Left colon (tissue), 2 donors: ENCODE results near the gene EMD. TPM values are rescaled to one million over a fixed set of nuclear protein-coding genes. Genes with fewer than 3 reads are reported as not detected.

Experiments used
- ATAC-seq: fragments of 200-7000 bp; cut with Tn5 transposase; one replicate; pipeline ENCODE4 v1.9.1; 2020; ENCODE audit warnings: mild to moderate bottlenecking, moderate library complexity
- DNase-seq, 2 donors: peaks; one replicate each; pipeline ENCODE4 v3.0.0-alpha.2; 2020
- intact Hi-C, 2 donors: fragments of 100-400 bp; cut with DNase I in 1 of 2; cut with micrococcal nuclease in 1 of 2; formaldehyde crosslinking; loops; one replicate each; pipeline versions ENCODE4 v1.11.2 to v1.14.0; 2022; cut with DNase I, micrococcal nuclease
- total RNA-seq, 2 donors: library from RNA; stranded (reverse); fragmentation: NEBNext Ultra II Directional; extraction: Animal tissue kit (Norgen Biotek cat#: 25700); gene quantifications; one replicate each; pipeline ENCODE4 v1.2.1, GENCODE V29; 2021
- donor health status: DM: no; HTN: no; CAD: no.
- donor health status: DM: yes; HTN: yes; CAD: no.

EMD gene
- total RNA-seq, 2 donors from 2014 or later: 31.9 to 33.1 TPM

- ATAC-seq (no peak), DNase-seq (peak; percentile 52 to 78)
- intact Hi-C loops: no loop called here
These were observed 9.4 kb upstream of the EMD start for GRCh38 chrX:154369449-154370299.

DNA sequence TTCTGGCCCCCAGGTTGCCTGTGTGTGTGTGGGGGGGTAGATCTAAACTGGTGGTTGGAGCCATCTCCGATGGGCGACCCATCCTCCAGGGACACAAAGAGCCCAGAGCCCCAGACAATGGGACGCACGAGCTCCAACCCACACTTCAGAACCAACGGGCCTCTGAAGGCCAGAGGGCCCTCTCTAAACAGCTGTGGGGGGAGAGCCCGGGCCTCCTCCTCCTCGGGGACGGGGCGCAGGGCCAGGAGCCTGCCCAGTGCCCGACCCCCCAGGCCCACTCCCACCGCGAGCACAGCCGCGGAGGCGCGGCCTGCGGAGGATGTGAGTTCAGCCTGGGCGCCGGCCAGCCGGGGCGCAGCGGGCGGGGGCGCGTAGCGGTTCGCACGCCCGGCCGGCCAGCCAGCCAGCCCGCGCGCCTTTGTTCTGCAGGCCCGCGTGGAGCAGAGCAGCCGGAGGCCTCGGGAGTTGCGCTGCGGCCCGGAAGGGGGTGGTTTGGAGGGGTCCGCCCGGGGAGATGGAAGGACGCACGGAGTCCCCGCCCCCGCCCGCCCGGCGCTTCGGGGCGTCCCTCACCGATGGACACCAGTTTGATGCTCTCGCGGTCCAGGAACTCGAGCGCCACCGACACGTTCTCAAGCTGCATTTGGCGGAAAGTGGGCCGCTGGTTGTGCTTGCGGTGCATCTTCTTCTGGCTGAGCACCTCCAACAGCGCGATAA, 8.6 kb upstream of the EMD start:
- DNase-seq (no peak), ATAC-seq (no peak)
- intact Hi-C loops: no loop called here

- peak; percentile 77 for ATAC-seq
- peak; percentile 90 for DNase-seq
- intact Hi-C loops: no loop called here
These were observed 7.9 kb upstream of the EMD start for GRCh38 chrX:154371017-154371788.

GRCh38 chrX:154371789-154372300, 7.2 kb upstream of the EMD start:
- no peak for ATAC-seq
- intact Hi-C loops: no loop called here

GRCh38 chrX:154372612-154373022, 6.5 kb upstream of the EMD start:
- DNase-seq (no peak), ATAC-seq (no peak)
- intact Hi-C loops: no loop called here

More at GRCh38 chrX:154371789-154372300, 7.2 kb upstream of the EMD start:
- DNase-seq: no peak

GRCh38 chrX:154373340-154374306, 5.5 kb upstream of the EMD start:
- DNase-seq (peak; percentile 67 to 70), ATAC-seq (peak; percentile 56)
- intact Hi-C loops: no loop called here

- DNase-seq (peak in 1 of 2 donors; percentile 64), ATAC-seq (no peak)
- intact Hi-C loops: no loop called here
These were observed 4.6 kb upstream of the EMD start, which contains the start of gene FLNA for GRCh38 chrX:154374313-154375155. TSS of gene FLNA (minus strand) at chrX:154374634. CDS start at chrX:154371245, 3,389 bp downstream.

GRCh38 chrX:154375156-154375504, 4.0 kb upstream of the EMD start:
- ATAC-seq (no peak), DNase-seq (no peak)
- intact Hi-C loops: no loop called here

DNA sequence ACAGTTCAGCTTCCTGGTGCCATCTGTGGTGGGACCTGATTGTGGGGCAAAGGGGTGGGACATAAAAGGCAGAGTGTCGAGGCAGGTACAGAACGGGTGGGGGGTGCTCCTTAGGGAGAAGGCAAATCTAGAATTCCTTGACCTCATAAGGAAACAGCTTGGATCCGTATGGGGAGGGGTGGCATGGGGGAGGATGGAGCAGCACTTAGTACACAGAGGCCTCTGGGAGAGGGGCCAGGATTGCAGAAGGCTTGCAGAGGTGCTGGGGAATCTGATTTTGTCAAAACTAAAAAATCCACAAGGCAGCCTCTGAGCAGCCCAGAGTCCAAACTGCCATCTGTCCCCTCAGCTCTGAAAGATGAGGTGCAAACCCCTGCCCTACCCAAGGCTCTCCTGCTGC, 2.3 kb upstream of the EMD start:
- intact Hi-C loops: no loop called here
- ATAC-seq (no peak), DNase-seq (peak in 1 of 2 donors; percentile 65)

GRCh38 chrX:154378059-154378798, 866 bp upstream of the EMD start:
- intact Hi-C loops: no loop called here
- DNase-seq: peak; percentile 65 to 71
- peak; percentile 10 for ATAC-seq

- ATAC-seq: no peak
- DNase-seq: no peak
- intact Hi-C loops: no loop called here
These were observed 465 bp downstream of the EMD start for GRCh38 chrX:154379569-154379951.

DNA sequence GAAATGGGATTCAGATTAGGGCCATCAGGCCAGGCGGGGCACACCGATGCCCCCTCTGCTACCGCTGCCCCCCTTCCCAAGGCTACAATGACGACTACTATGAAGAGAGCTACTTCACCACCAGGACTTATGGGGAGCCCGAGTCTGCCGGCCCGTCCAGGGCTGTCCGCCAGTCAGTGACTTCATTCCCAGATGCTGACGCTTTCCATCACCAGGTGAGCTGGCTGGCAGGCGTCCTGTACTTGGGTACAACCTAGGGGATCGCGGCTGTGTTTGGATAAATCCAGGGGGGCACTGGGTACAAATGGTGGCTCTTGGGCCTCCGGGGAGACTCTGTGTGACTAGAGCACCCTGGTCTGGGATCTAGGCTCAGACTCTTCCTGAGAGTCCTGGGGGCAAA, 1.1 kb downstream of the EMD start:
- intact Hi-C loops: no loop called here
- DNase-seq (no peak), ATAC-seq (no peak)

- ATAC-seq (no peak), DNase-seq (no peak)
- intact Hi-C loops: no loop called here
These were observed 1.7 kb downstream of the EMD start for GRCh38 chrX:154380787-154381186.

DNA sequence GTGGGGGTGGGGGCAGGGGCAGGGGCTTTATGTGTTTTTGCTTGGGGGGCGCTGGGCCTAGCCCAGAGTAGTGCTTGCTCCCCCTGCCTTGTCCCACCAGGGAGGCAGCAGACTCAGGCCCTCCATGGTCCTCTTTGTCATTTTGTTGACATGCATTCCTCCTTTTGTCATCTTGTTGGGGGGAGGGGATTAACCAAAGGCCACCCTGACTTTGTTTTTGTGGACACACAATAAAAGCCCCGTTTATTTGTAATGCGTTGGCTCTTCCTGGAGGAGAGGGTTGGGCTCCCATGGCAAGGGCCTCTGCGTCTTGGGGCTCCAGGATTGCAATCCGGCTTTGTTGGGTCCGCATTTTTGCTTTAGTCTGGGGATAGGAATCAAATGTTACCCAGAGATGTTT, 2.2 kb downstream of the EMD start:
- DNase-seq: no peak
- ATAC-seq: no peak
- intact Hi-C loops: no loop called here

DNA sequence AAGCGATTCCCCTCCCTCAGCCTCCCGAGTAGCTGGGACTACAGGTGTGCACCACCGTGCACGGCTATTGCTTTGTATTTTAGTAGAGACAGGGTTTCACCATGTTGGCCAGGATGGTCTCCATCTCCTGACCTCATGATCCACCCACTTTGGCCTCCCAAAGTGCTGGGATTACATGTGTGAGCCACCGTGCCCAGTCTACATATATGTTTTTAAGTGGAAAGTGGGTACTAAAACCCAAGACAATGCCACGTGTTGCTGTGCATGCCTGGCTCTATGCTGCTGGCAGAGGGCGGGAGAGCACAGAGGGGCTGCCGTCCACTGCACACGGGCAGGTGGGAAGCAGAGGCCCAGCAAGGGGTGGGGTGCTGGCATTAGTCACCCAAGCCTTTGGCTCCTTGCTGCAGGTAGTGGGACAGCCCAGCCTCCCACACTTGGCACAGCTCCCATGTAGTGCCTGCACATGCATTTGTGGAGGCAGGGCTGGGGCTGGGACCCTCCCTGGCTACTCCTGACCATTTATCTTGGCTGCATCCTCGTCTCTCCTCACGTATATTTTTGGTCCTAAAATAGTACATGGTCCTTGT, 3.5 kb downstream of the EMD start:
- no peak for DNase-seq
- ATAC-seq: no peak
- intact Hi-C loops: no loop called here
